H1 (cell line): ENCODE results near the gene ZBTB16. TPM values are rescaled to one million over a fixed set of nuclear protein-coding genes. Genes with fewer than 3 reads are reported as not detected.

Source experiments
- CBX5 ChIP-seq: fragments of 300-800, 300-1000 bp; sonication (generic); IDR thresholded peaks from 2 replicates; pipeline ENCODE4 v1.7.1; 2016; ENCODE audit warnings: antibody characterized with exemption, low read length, low read depth
- CHD1 ChIP-seq: IDR thresholded peaks from 2 replicates; pipeline ENCODE4 v1.6.1; 2012; ENCODE audit warnings: low read depth, low read length, improper control_type of control experiment
- CHD7 ChIP-seq: fragments of 300-600 bp; sonication (generic); IDR thresholded peaks from 2 replicates; pipeline ENCODE4 v1.7.1; 2012; ENCODE audit warnings: low read length, moderate library complexity, mild to moderate bottlenecking, inconsistent platforms; ENCODE audit not compliant: insufficient replicate concordance
- JUN ChIP-seq: IDR thresholded peaks from 2 replicates; pipeline ENCODE4 v1.6.1; 2011; ENCODE audit warnings: low read depth, mild to moderate bottlenecking, improper control_type of control experiment, low read length
- SAP30 ChIP-seq: fragments of 300-600 bp; sonication (generic); IDR thresholded peaks from 2 replicates; pipeline ENCODE4 v1.7.1; 2012; ENCODE audit warnings: low read length, moderate library complexity, mild to moderate bottlenecking, inconsistent platforms; ENCODE audit not compliant: insufficient read depth, insufficient replicate concordance
- TCF12 ChIP-seq: IDR thresholded peaks from 2 replicates; pipeline ENCODE4 v1.6.1; 2011; ENCODE audit warnings: low read depth, mild to moderate bottlenecking, low read length
- polyA plus RNA-seq, 7 experiments: library from polyadenylated mRNA; depleted of rRNA in 3 of 7; stranded (reverse) in 5 of 7; unstranded in 2 of 7; fragments of >200 nt in 5 of 7; fragments of 200-250 nt in 2 of 7; gene quantifications; 1 replicate in 5 of 7; 2 replicates in 1 of 7; 4 replicates in 1 of 7; pipeline versions ENCODE4 v1.2.1 to v1.2.3, GENCODE V29; 2011 to 2013; ENCODE audit warnings: missing spikeins in 2 of 7, mixed read lengths in 2 of 7
- total RNA-seq: library from RNA; stranded (reverse); fragmentation: NEBNext Ultra II Directional; extraction: Animal tissue kit (Norgen Biotek cat#: 25700); gene quantifications from 2 replicates; pipeline ENCODE4 v1.2.1, GENCODE V29; 2021

The ZBTB16 gene
- total and polyA plus RNA-seq, 2 of the 8 experiments (the other 6 are each of a cell fraction or from before 2014, with no cell fraction given) = 0.12 to 0.61 TPM

- no peak for TF ChIP-seq CHD7
- TF ChIP-seq JUN = no peak
- no peak for TF ChIP-seq SAP30
- TF ChIP-seq CBX5 = no peak
- no peak for TF ChIP-seq TCF12
- no peak for TF ChIP-seq CHD1
Observed at GRCh38 chr11:114087025-114087424, 27.5 kb downstream of the ZBTB16 start (continued).
